Keratinocyte (primary cell): ENCODE data around the gene FLAD1. TPM values are rescaled to one million over a fixed set of nuclear protein-coding genes. Genes with fewer than 3 reads are reported as not detected.

Experiments
- DNase-seq: peaks from one replicate; pipeline ENCODE4 v3.0.0-alpha.2; 2011; ENCODE audit warnings: low read depth, missing footprints, low spot score
- FAIRE-seq: peaks from 2 replicates; lab custom pipeline; 2011; peaks lifted over from hg19 to GRCh38; lab: Jason Lieb, UNC
- H2AFZ ChIP-seq: 2 replicates; pipeline ENCODE4 v1.6.0; 2012; ENCODE audit warnings: low read length, control low read depth, inconsistent platforms; ENCODE audit not compliant: control insufficient read depth
- H3K27ac ChIP-seq: 2 replicates; pipeline ENCODE4 v1.5.1; 2011; ENCODE audit warnings: low read length; ENCODE audit not compliant: control insufficient read depth, insufficient read depth
- H3K27me3 ChIP-seq: 3 replicates; pipeline ENCODE4 v1.6.0; 2011; ENCODE audit warnings: low read length; ENCODE audit not compliant: control insufficient read depth, insufficient read depth; ENCODE audit errors: extremely low read depth
- H3K36me3 ChIP-seq, 2 experiments: 2 replicates in 1 of 2; 3 replicates in 1 of 2; pipeline ENCODE4 v1.5.1; 2011; ENCODE audit warnings: low read length in 2 of 2, mild to moderate bottlenecking in 1 of 2; ENCODE audit not compliant: control insufficient read depth in 2 of 2, insufficient read depth in 2 of 2; ENCODE audit errors: extremely low read depth in 1 of 2
- H3K4me1 ChIP-seq: 3 replicates; pipeline ENCODE4 v1.5.1; 2011; ENCODE audit warnings: low read length; ENCODE audit not compliant: control insufficient read depth, insufficient read depth; ENCODE audit errors: extremely low read depth
- H3K4me2 ChIP-seq: 3 replicates; pipeline ENCODE4 v1.6.0; 2011; ENCODE audit warnings: low read depth, low read length; ENCODE audit not compliant: control insufficient read depth, insufficient read depth; ENCODE audit errors: extremely low read depth
- H3K4me3 ChIP-seq, 3 experiments: fragments of 200-600 bp in 1 of 3; sonication (generic) in 1 of 3; 2 replicates in 2 of 3; 3 replicates in 1 of 3; pipeline ENCODE4 v1.5.1; 2011 to 2016; ENCODE audit warnings: low read length in 3 of 3, mild to moderate bottlenecking in 3 of 3, control low read depth in 2 of 3, inconsistent platforms in 1 of 3, low read depth in 1 of 3, mixed read lengths in 1 of 3, mixed run types in 1 of 3, moderate library complexity in 1 of 3; ENCODE audit not compliant: control insufficient read depth in 2 of 3, insufficient read depth in 2 of 3; ENCODE audit errors: extremely low read depth in 1 of 3
- H3K79me2 ChIP-seq: 2 replicates; pipeline ENCODE4 v1.6.0; 2012; ENCODE audit warnings: low read length; ENCODE audit not compliant: control insufficient read depth, insufficient read depth
- H3K9ac ChIP-seq: 3 replicates; pipeline ENCODE4 v1.6.0; 2011; ENCODE audit warnings: low read length; ENCODE audit not compliant: control insufficient read depth, insufficient read depth; ENCODE audit errors: extremely low read depth
- H3K9me1 ChIP-seq: 3 replicates; pipeline ENCODE4 v1.6.0; 2011; ENCODE audit warnings: low read length; ENCODE audit not compliant: control insufficient read depth, insufficient read depth; ENCODE audit errors: extremely low read depth
- H3K9me3 ChIP-seq: 2 replicates; pipeline ENCODE4 v1.5.1; 2012; ENCODE audit warnings: low read depth, low read length; ENCODE audit not compliant: control insufficient read depth
- H4K20me1 ChIP-seq: 3 replicates; pipeline ENCODE4 v1.6.0; 2011; ENCODE audit warnings: low read length; ENCODE audit not compliant: control insufficient read depth, insufficient read depth; ENCODE audit errors: extremely low read depth
- CTCF ChIP-seq, 3 experiments: IDR thresholded peaks in 1 of 3; conservative IDR thresholded peaks in 1 of 3; optimal IDR thresholded peaks in 1 of 3; 2 replicates in 2 of 3; 3 replicates in 1 of 3; pipeline versions ENCODE3 to v1.5.1; 2011; ENCODE audit warnings: low read length in 3 of 3, mild to moderate bottlenecking in 3 of 3, moderate library complexity in 2 of 3, control low read depth in 1 of 3, inconsistent platforms in 1 of 3; ENCODE audit not compliant: insufficient read depth in 2 of 3; ENCODE audit errors: extremely low read depth in 1 of 3
- EZH2 ChIP-seq: IDR thresholded peaks from one replicate; pipeline ENCODE4 v1.6.1; 2012; ENCODE audit warnings: inconsistent platforms, mild to moderate bottlenecking, low read length, moderate library complexity
- dilution Hi-C: fragments of 300-500 bp; cut with MboI; formaldehyde crosslinking; loops from one replicate; pipeline ENCODE4 v1.7.0; 2020; ENCODE audit warnings: low sequenced_read_pairs; ENCODE audit not compliant: extremely low pct_ligation_motif_present
- polyA plus RNA-seq, 5 experiments: library from polyadenylated mRNA; depleted of rRNA in 3 of 5; stranded (reverse) in 3 of 5; stranded (forward) in 1 of 5; unstranded in 1 of 5; fragments of >200 nt; gene quantifications; 1 replicate in 1 of 5; 2 replicates in 3 of 5; 3 replicates in 1 of 5; pipeline versions ENCODE4 v1.2.1 to v1.2.3, GENCODE V29; 2011 to 2012; ENCODE audit warnings: missing spikeins in 2 of 5, low read depth in 1 of 5, low replicate concordance in 1 of 5

The FLAD1 gene
- polyA plus RNA-seq, 1 donor (not counting 4 experiments of a cell fraction or from before 2014, with no cell fraction given) = 51.4 TPM

DNA sequence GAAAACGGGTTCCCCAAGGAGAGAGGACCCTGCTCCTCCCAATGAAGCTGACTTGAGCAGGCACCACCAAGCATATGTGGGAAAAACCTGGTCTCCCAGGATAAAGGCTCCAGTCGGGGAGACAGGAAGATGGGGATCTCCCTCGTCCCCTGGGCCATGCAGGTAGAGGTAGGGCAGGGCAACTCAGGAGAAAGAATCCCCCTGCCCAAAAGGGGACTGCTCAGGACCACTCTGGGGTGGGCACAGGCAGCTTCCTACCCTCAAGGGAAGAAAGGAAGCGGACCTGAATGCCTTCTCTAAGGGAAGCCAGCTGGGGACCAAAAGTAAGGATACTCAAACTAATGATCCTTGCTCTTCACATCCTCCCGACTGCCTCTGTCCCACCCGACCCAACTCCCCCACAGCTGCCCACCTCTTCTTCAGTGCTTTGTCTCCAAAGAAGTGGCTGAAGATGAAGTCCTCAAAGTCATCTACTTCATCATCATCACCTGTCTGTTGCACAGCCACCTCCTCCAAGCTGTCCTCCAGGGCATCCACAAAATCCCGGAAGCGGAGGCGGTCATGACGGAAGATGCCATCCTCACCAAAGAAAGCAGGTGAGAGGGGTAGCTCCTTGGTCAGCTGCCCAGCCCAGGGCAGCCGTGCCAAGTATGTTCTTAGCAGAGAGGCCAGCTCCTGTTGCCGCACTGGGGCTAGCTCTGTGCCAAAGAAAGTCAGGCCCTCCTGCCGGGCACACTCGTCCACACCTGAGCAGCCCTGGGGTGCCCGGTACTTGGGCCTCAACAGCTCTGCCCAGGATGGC lies 37.8 kb upstream of the FLAD1 start:
- H3K36me3 ChIP-seq = peaks cover 0 to 17% of the 10 kb centered on the region in 2 experiments
- no peak for TF ChIP-seq EZH2
- no peak for TF ChIP-seq CTCF (optimal IDR thresholded peaks at IDR 0.05 in 1 of 3, IDR thresholded peaks at IDR 0.05 in 1 of 3, conservative IDR thresholded peaks at IDR 0.05 in 1 of 3; ENCODE audit: extremely low read depth in 1 of 3, insufficient read depth in 2 of 3, low read length in 3 of 3)
- H3K27ac ChIP-seq = no peak overlapping the region
- no peaks in the 10 kb centered on the region for H3K27me3 ChIP-seq
- dilution Hi-C loops = no loop called here
- no peaks in the 10 kb centered on the region for H4K20me1 ChIP-seq
- no peak overlapping the region for H3K9ac ChIP-seq
- no peak for DNase-seq
- H3K4me3 ChIP-seq = no peak overlapping the region
- H2AFZ ChIP-seq = no peak overlapping the region
- no peak overlapping the region for H3K4me2 ChIP-seq
- no peaks in the 10 kb centered on the region for H3K79me2 ChIP-seq
- FAIRE-seq = no peak
- H3K4me1 ChIP-seq = no peaks in the 10 kb centered on the region
- H3K9me3 ChIP-seq = no peaks in the 10 kb centered on the region
- no peaks in the 10 kb centered on the region for H3K9me1 ChIP-seq

DNA sequence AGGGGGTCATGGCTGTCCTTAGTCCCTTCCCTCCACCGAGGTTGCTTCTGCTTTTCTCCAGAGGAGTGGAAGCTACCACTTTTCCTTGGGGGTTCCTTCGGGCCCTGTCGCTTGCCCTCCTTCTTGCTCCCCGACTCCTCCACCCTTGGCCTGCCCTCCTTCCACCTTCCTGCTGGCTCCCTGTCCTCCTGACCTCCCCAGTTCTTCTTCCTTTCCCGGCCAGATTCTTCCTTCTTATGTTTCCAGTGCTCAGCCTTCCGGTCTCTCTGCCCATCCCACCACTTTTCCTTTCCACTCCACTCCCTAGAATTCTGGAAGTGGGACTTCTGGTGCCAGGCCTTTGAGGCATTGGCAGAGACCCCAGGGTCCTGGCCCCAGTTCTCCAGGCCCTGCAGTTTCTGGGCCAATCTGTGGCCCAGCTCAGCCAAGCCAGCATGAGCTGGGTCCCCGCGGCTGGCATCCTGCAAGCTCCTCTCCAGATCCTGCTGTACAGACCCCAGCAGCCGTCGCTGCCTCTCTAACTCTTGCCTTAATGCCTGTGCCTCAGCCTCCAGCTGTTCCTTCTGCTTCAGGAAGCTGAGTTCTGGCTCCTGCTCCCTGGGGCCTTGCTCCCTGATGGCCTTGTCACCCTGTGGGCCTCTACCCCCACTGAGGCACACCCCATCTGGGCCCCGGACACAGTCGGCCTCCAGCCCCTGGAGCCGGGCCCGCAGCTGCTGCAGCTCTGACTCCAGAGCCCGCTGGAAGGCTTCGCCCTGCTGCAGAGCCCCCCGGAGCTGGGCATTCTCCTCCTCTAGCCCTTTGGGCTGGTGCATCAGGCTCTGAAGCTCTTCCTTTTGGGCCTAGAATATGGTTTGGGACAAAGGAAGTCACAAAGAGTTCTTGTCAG lies 36.9 kb upstream of the FLAD1 start:
- DNase-seq (no peak), FAIRE-seq (no peak)
- no peak for TF ChIP-seq EZH2
- no peaks in the 10 kb centered on the region for H3K27me3 ChIP-seq
- H3K4me1 ChIP-seq = no peaks in the 10 kb centered on the region
- dilution Hi-C loops = no loop called here
- H4K20me1 ChIP-seq = no peaks in the 10 kb centered on the region
- no peak overlapping the region for H3K4me2 ChIP-seq
- no peak overlapping the region for H2AFZ ChIP-seq
- H3K9me3 ChIP-seq = no peaks in the 10 kb centered on the region
- no peak overlapping the region for H3K27ac ChIP-seq
- no peaks in the 10 kb centered on the region for H3K9me1 ChIP-seq
- peaks cover 0 to 22% of the 10 kb centered on the region in 2 experiments for H3K36me3 ChIP-seq
- no peaks in the 10 kb centered on the region for H3K79me2 ChIP-seq
- H3K9ac ChIP-seq = no peak overlapping the region
- H3K4me3 ChIP-seq = no peak overlapping the region
